Measurements from ENCODE around the gene ACOT2. TPM values are rescaled to one million over a fixed set of nuclear protein-coding genes. Genes with fewer than 3 reads are reported as not detected.
"Not testable (repeated sequence)": the region's sequence is repeated elsewhere in the genome, so short reads cannot be mapped to it uniquely, and the experiment has no call there.

The ACOT2 gene
- total RNA-seq, 2 experiments from 2014 or later, result 7.9 to 11.7 TPM

GRCh38 chr14:73539017-73539416 lies 30.0 kb upstream of the ACOT2 start:
- intact Hi-C loops (cut with micrococcal nuclease; ENCODE audit: unreplicated experiment); H3K4me3 ChIP-seq (ENCODE audit: low read depth, low read length, poor library complexity, severe bottlenecking); H3K4me1 ChIP-seq (ENCODE audit: insufficient read depth, low read length, poor library complexity, severe bottlenecking); H3K79me2 ChIP-seq (ENCODE audit: insufficient read depth, low read depth, low read length); H2AFZ ChIP-seq (ENCODE audit: low read length); H3K27ac ChIP-seq (ENCODE audit: low read depth, low read length, poor library complexity, severe bottlenecking); POLR2A ChIA-PET; H3K9me2 ChIP-seq (ENCODE audit: insufficient read depth, low read length); H3K9me3 ChIP-seq (ENCODE audit: low read length); H3K36me3 ChIP-seq (ENCODE audit: insufficient read depth, low read length); H3K4me2 ChIP-seq (ENCODE audit: low read length); H4K20me1 ChIP-seq (ENCODE audit: insufficient read depth, low read length); CTCF ChIA-PET (ENCODE audit: unreplicated experiment); BruUV-seq (replicated peaks): not testable (repeated sequence)
- TF ChIP-seq CTCF (conservative IDR thresholded peaks at IDR 0.05; ENCODE audit: low read length), result peak; percentile 71
- peak; percentile 13 for DNase-seq (ENCODE audit: low spot score)

- BruUV-seq (replicated peaks); H3K27ac ChIP-seq (ENCODE audit: low read depth, low read length, poor library complexity, severe bottlenecking); POLR2A ChIA-PET; H3K4me1 ChIP-seq (ENCODE audit: insufficient read depth, low read length, poor library complexity, severe bottlenecking); H3K9me3 ChIP-seq (ENCODE audit: low read length); H3K79me2 ChIP-seq (ENCODE audit: insufficient read depth, low read depth, low read length); H3K4me3 ChIP-seq (ENCODE audit: low read depth, low read length, poor library complexity, severe bottlenecking); H3K36me3 ChIP-seq (ENCODE audit: insufficient read depth, low read length); DNase-seq (ENCODE audit: low spot score); CTCF ChIA-PET (ENCODE audit: unreplicated experiment); H4K20me1 ChIP-seq (ENCODE audit: insufficient read depth, low read length); H2AFZ ChIP-seq (ENCODE audit: low read length); H3K9me2 ChIP-seq (ENCODE audit: insufficient read depth, low read length); H3K4me2 ChIP-seq (ENCODE audit: low read length); intact Hi-C loops (cut with micrococcal nuclease; ENCODE audit: unreplicated experiment): not testable (repeated sequence)
Measured at GRCh38 chr14:73542961-73543360, 26.1 kb upstream of the ACOT2 start.

GRCh38 chr14:73545353-73545752 lies 23.7 kb upstream of the ACOT2 start:
- H3K9me3 ChIP-seq (ENCODE audit: low read length); DNase-seq (ENCODE audit: low spot score); H4K20me1 ChIP-seq (ENCODE audit: insufficient read depth, low read length); H2AFZ ChIP-seq (ENCODE audit: low read length); BruUV-seq (replicated peaks); POLR2A ChIA-PET; H3K36me3 ChIP-seq (ENCODE audit: insufficient read depth, low read length); H3K27ac ChIP-seq (ENCODE audit: low read depth, low read length, poor library complexity, severe bottlenecking); CTCF ChIA-PET (ENCODE audit: unreplicated experiment); H3K4me2 ChIP-seq (ENCODE audit: low read length); H3K4me1 ChIP-seq (ENCODE audit: insufficient read depth, low read length, poor library complexity, severe bottlenecking); intact Hi-C loops (cut with micrococcal nuclease; ENCODE audit: unreplicated experiment); H3K79me2 ChIP-seq (ENCODE audit: insufficient read depth, low read depth, low read length); H3K9me2 ChIP-seq (ENCODE audit: insufficient read depth, low read length); H3K4me3 ChIP-seq (ENCODE audit: low read depth, low read length, poor library complexity, severe bottlenecking): not testable (repeated sequence)

GRCh38 chr14:73549097-73549496 lies 19.9 kb upstream of the ACOT2 start:
- DNase-seq (ENCODE audit: low spot score); POLR2A ChIA-PET; H3K9me2 ChIP-seq (ENCODE audit: insufficient read depth, low read length); intact Hi-C loops (cut with micrococcal nuclease; ENCODE audit: unreplicated experiment); H4K20me1 ChIP-seq (ENCODE audit: insufficient read depth, low read length); H3K4me1 ChIP-seq (ENCODE audit: insufficient read depth, low read length, poor library complexity, severe bottlenecking); BruUV-seq (replicated peaks); H3K9me3 ChIP-seq (ENCODE audit: low read length); CTCF ChIA-PET (ENCODE audit: unreplicated experiment); H2AFZ ChIP-seq (ENCODE audit: low read length); H3K36me3 ChIP-seq (ENCODE audit: insufficient read depth, low read length); H3K4me3 ChIP-seq (ENCODE audit: low read depth, low read length, poor library complexity, severe bottlenecking); H3K79me2 ChIP-seq (ENCODE audit: insufficient read depth, low read depth, low read length); H3K27ac ChIP-seq (ENCODE audit: low read depth, low read length, poor library complexity, severe bottlenecking); H3K4me2 ChIP-seq (ENCODE audit: low read length): not testable (repeated sequence)

GRCh38 chr14:73549889-73550524 lies 19.0 kb upstream of the ACOT2 start:
- H3K4me2 ChIP-seq (ENCODE audit: low read length); CTCF ChIA-PET (ENCODE audit: unreplicated experiment); H3K9me3 ChIP-seq (ENCODE audit: low read length); H3K4me1 ChIP-seq (ENCODE audit: insufficient read depth, low read length, poor library complexity, severe bottlenecking); H4K20me1 ChIP-seq (ENCODE audit: insufficient read depth, low read length); H3K36me3 ChIP-seq (ENCODE audit: insufficient read depth, low read length); H2AFZ ChIP-seq (ENCODE audit: low read length); DNase-seq (ENCODE audit: low spot score); H3K9me2 ChIP-seq (ENCODE audit: insufficient read depth, low read length); intact Hi-C loops (cut with micrococcal nuclease; ENCODE audit: unreplicated experiment); H3K27ac ChIP-seq (ENCODE audit: low read depth, low read length, poor library complexity, severe bottlenecking); POLR2A ChIA-PET; H3K79me2 ChIP-seq (ENCODE audit: insufficient read depth, low read depth, low read length); BruUV-seq (replicated peaks); H3K4me3 ChIP-seq (ENCODE audit: low read depth, low read length, poor library complexity, severe bottlenecking): not testable (repeated sequence)
